Vagina (tissue), 2 donors: ENCODE data around the gene TIAM2. TPM values are rescaled to one million over a fixed set of nuclear protein-coding genes. Genes with fewer than 3 reads are reported as not detected.

ENCODE experiments used
- DNase-seq, 2 donors: peaks; one replicate each; pipeline ENCODE4 v3.0.0-alpha.2; 2017; ENCODE audit errors: extremely low spot score in 2 of 2
- H3K27ac ChIP-seq: fragments of 200-600 bp; sonication (generic); one replicate; pipeline ENCODE4 v1.5.1; 2019
- H3K27me3 ChIP-seq: fragments of 200-600 bp; sonication (generic); one replicate; pipeline ENCODE4 v1.5.1; 2019
- H3K36me3 ChIP-seq, 2 donors: fragments of 200-600 bp; sonication (generic); one replicate each; pipeline ENCODE4 v1.5.1; 2017 to 2019
- H3K4me1 ChIP-seq: fragments of 200-600 bp; sonication (generic); one replicate; pipeline ENCODE4 v1.5.1; 2019
- H3K4me3 ChIP-seq, 2 donors: fragments of 200-600 bp; sonication (generic); 1 replicate in 1 of 2; 2 replicates in 1 of 2; pipeline ENCODE4 v1.5.1; 2016 to 2019
- H3K9me3 ChIP-seq: fragments of 200-600 bp; sonication (generic); one replicate; pipeline ENCODE4 v1.5.1; 2019
- CTCF ChIP-seq, 3 experiments: fragments of 450-650 bp in 2 of 3; fragments of 200-600 bp in 1 of 3; sonication (generic) in 1 of 3; IDR thresholded peaks; one replicate each; pipeline ENCODE4 v1.5.1; 2017 to 2019; ENCODE audit warnings: antibody characterized with exemption in 3 of 3, mild to moderate bottlenecking in 2 of 3, moderate library complexity in 2 of 3
- POLR2A ChIP-seq, 2 donors: fragments of 450-650 bp; IDR thresholded peaks; one replicate each; pipeline ENCODE4 v1.6.1; 2017; ENCODE audit warnings: antibody characterized with exemption in 2 of 2, mild to moderate bottlenecking in 2 of 2, moderate library complexity in 2 of 2
- POLR2AphosphoS5 ChIP-seq, 2 donors: sonication (generic); formaldehyde crosslinking; IDR thresholded peaks; one replicate each; pipeline ENCODE4 v1.9.0; 2017; ENCODE audit warnings: antibody characterized with exemption in 2 of 2, mild to moderate bottlenecking in 2 of 2, low read depth in 1 of 2; ENCODE audit not compliant: insufficient read depth in 1 of 2
- intact Hi-C: fragments of 100-400 bp; cut with DNase I; formaldehyde crosslinking; loops from one replicate; pipeline ENCODE4 v1.15.1; 2023
- total RNA-seq: library from RNA; depleted of rRNA; stranded (reverse); fragments of >200 nt; gene quantifications from one replicate; pipeline ENCODE4 v1.2.3, GENCODE V29; 2016

Gene TIAM2
- total RNA-seq, 1 donor from 2014 or later, result 11.5 TPM

GRCh38 chr6:154993026-154993425, 2.1 kb upstream of the TIAM2 start:
- no peak overlapping the region for H3K27ac ChIP-seq
- intact Hi-C loops, result no loop called here
- no peaks in the 10 kb centered on the region for H3K27me3 ChIP-seq
- peaks cover 11% of the 10 kb centered on the region for H3K4me1 ChIP-seq
- no peak for TF ChIP-seq POLR2A (IDR thresholded peaks at IDR 0.05)
- TF ChIP-seq CTCF (IDR thresholded peaks at IDR 0.05), result no peak
- no peak for TF ChIP-seq POLR2AphosphoS5 (IDR thresholded peaks at IDR 0.05; ENCODE audit: insufficient read depth in 1 of 2, low read depth in 1 of 2)
- DNase-seq, result no peak
- H3K4me3 ChIP-seq, result no peak overlapping the region
- H3K9me3 ChIP-seq, result no peaks in the 10 kb centered on the region
- H3K36me3 ChIP-seq, result no peaks in the 10 kb centered on the region

GRCh38 chr6:154993710-154994109, 1.4 kb upstream of the TIAM2 start:
- Histone ChIP-seq H3K36me3 (no peaks in the 10 kb centered on the region), H3K27me3 (no peaks in the 10 kb centered on the region), H3K27ac (no peak overlapping the region), H3K4me3 (no peak overlapping the region), H3K9me3 (no peaks in the 10 kb centered on the region), H3K4me1 (peaks cover 11% of the 10 kb centered on the region)
- TF ChIP-seq POLR2A (IDR thresholded peaks at IDR 0.05) (no peak), POLR2AphosphoS5 (IDR thresholded peaks at IDR 0.05; ENCODE audit: insufficient read depth in 1 of 2, low read depth in 1 of 2) (no peak), CTCF (IDR thresholded peaks at IDR 0.05) (no peak)
- intact Hi-C loops, result no loop called here
- DNase-seq, result no peak

GRCh38 chr6:154994836-154995253, 270 bp upstream of the TIAM2 start:
- TF ChIP-seq POLR2A (IDR thresholded peaks at IDR 0.05) (no peak), CTCF (IDR thresholded peaks at IDR 0.05) (no peak), POLR2AphosphoS5 (IDR thresholded peaks at IDR 0.05; ENCODE audit: insufficient read depth in 1 of 2, low read depth in 1 of 2) (no peak)
- H3K4me3 ChIP-seq, result peak overlapping the region; percentile 58 to 77
- H3K27me3 ChIP-seq, result no peaks in the 10 kb centered on the region
- no peaks in the 10 kb centered on the region for H3K9me3 ChIP-seq
- H3K27ac ChIP-seq, result no peak overlapping the region
- H3K4me1 ChIP-seq, result peaks cover 11% of the 10 kb centered on the region
- intact Hi-C loops, result no loop called here
- H3K36me3 ChIP-seq, result no peaks in the 10 kb centered on the region
- no peak for DNase-seq

DNA sequence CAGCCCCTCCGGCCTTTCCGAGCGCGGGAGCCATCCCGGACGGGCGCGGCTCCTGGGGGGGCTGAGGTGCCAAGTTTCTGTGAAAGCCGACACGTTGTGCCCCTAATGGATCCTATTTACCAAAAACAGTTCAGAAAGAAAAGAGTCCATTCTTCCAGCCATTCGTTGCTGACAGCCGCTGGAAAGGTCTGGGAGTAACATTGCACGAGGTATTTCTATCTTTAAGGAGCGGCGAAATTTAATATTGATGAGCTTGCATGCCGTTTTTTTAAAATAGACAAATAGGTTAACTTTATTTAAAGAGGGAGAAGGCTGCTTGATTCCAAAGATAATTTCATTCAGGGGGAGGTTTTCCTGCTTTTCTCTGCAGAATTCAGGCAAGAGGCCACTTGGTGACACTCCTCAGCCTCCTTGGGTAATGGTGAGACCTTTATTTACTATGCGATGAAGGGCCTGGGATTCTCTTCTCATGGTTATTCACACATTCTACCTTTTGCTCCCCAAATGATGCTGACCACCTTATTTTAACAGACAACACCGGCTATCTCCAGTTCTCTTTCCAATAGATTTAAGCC, 988 bp downstream of the TIAM2 start:
- TF ChIP-seq POLR2A (IDR thresholded peaks at IDR 0.05), result no peak
- no peak for TF ChIP-seq POLR2AphosphoS5 (IDR thresholded peaks at IDR 0.05; ENCODE audit: insufficient read depth in 1 of 2, low read depth in 1 of 2)
- no peak for TF ChIP-seq CTCF (IDR thresholded peaks at IDR 0.05)
- no peak for DNase-seq
- Histone ChIP-seq H3K36me3 (no peaks in the 10 kb centered on the region), H3K27me3 (no peaks in the 10 kb centered on the region), H3K9me3 (no peaks in the 10 kb centered on the region), H3K27ac (peak overlapping the region; percentile 36), H3K4me3 (peak overlapping the region; percentile 58 to 77), H3K4me1 (peaks cover 11% of the 10 kb centered on the region)
- intact Hi-C loops, result no loop called here

- no peak overlapping the region for H3K4me3 ChIP-seq
- H3K27me3 ChIP-seq, result no peaks in the 10 kb centered on the region
- intact Hi-C loops, result no loop called here
- TF ChIP-seq POLR2AphosphoS5 (IDR thresholded peaks at IDR 0.05; ENCODE audit: insufficient read depth in 1 of 2, low read depth in 1 of 2) (no peak), POLR2A (IDR thresholded peaks at IDR 0.05) (no peak), CTCF (IDR thresholded peaks at IDR 0.05) (no peak)
- H3K4me1 ChIP-seq, result peaks cover 11% of the 10 kb centered on the region
- DNase-seq, result no peak
- H3K36me3 ChIP-seq, result no peaks in the 10 kb centered on the region
- no peak overlapping the region for H3K27ac ChIP-seq
- no peaks in the 10 kb centered on the region for H3K9me3 ChIP-seq
These were observed 1.8 kb downstream of the TIAM2 start for GRCh38 chr6:154996841-154997311.
